PFSK-1 (cell line): ENCODE measurements around the gene TOMM70.

Source experiments
- POLR2AphosphoS5 ChIP-seq: IDR thresholded peaks from 2 replicates; pipeline ENCODE4 v1.6.1; 2012; ENCODE audit warnings: low read depth, mild to moderate bottlenecking, control low read depth, low read length, moderate library complexity
- REST ChIP-seq, 2 experiments: IDR thresholded peaks; 2 replicates each; pipeline versions ENCODE4 v1.6.1 to v1.8.0; 2011 to 2012; ENCODE audit warnings: low read depth in 2 of 2, low read length in 2 of 2, control low read depth in 1 of 2, inconsistent platforms in 1 of 2, mild to moderate bottlenecking in 1 of 2, moderate library complexity in 1 of 2; ENCODE audit not compliant: insufficient read depth in 1 of 2
- SIN3A ChIP-seq: IDR thresholded peaks from 2 replicates; pipeline ENCODE4 v1.6.1; 2012; ENCODE audit warnings: mild to moderate bottlenecking, low read length, moderate library complexity, borderline replicate concordance; ENCODE audit not compliant: insufficient read depth
- TAF1 ChIP-seq: IDR thresholded peaks from 2 replicates; pipeline ENCODE4 v1.6.1; 2012; ENCODE audit warnings: low read length, control low read depth, borderline replicate concordance; ENCODE audit not compliant: insufficient read depth

- TF ChIP-seq POLR2AphosphoS5 (no peak), TAF1 (no peak), REST (IDR thresholded peaks at IDR 0.05; ENCODE audit: insufficient read depth in 1 of 2, low read depth in 2 of 2, low read length in 2 of 2) (no peak), SIN3A (no peak)
Measured at GRCh38 chr3:100426067-100426682, 25.3 kb upstream of the TOMM70 start.
